Measurements from ENCODE around the gene PFKFB3. TPM values are rescaled to one million over a fixed set of nuclear protein-coding genes. Genes with fewer than 3 reads are reported as not detected.
A peak's percentile ranks its signal among the peaks of the same experiment; 100 is the strongest.

PFKFB3 gene
- total RNA-seq, 1 donor from 2014 or later, result 28.8 TPM

DNA sequence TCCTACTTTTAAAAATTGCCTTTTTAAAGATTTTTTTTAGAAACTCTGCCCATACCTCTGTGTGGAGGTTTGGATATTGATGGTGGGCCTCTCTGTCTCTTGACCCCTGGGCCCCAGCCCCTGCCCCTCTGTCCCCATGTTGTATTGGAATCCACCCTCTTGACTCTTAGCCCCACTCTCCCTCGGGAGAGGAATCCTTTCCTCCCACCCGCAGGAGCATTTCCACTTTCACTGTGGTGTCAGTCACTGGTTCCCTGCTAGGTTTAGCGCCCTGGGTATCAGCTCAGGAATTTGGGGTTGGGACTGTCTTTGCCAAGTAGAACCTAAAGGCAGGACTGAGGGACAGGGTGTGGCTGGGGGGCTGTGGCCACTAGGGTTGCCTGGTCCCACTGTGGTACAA, 10.1 kb downstream of the PFKFB3 start:
- no peak overlapping the region for H3K4me2 ChIP-seq
- DNase-seq (ENCODE audit: low spot score), result no peak
- H3K4me1 Mint-ChIP-seq, result peaks cover 55% of the 10 kb centered on the region
- no peaks in the 10 kb centered on the region for H3K9me3 Mint-ChIP-seq
- H3K79me2 ChIP-seq (ENCODE audit: low read depth), result peaks cover 67% of the 10 kb centered on the region
- no peak overlapping the region for H3K9ac ChIP-seq
- no peaks in the 10 kb centered on the region for H3K9me3 ChIP-seq (ENCODE audit: low read depth)
- peaks cover 34% of the 10 kb centered on the region for H3K36me3 Mint-ChIP-seq
- H3K27ac ChIP-seq, result no peak overlapping the region
- peak overlapping the region; percentile 13 for H3K4me3 Mint-ChIP-seq
- H3K27me3 ChIP-seq, result no peaks in the 10 kb centered on the region
- TF ChIP-seq CTCF (IDR thresholded peaks at IDR 0.05) (no peak), EZH2phosphoT487 (IDR thresholded peaks at IDR 0.05) (no peak), EZH2 (IDR thresholded peaks at IDR 0.05) (no peak)
- no peak overlapping the region for H3K27ac Mint-ChIP-seq
- peaks cover 2% of the 10 kb centered on the region for H3K27me3 Mint-ChIP-seq (ENCODE audit: insufficient read depth, low read depth)
- H2AFZ ChIP-seq (replicated peaks), result no peak overlapping the region
- peaks cover 97% of the 10 kb centered on the region for H4K20me1 ChIP-seq (ENCODE audit: low read depth)
- peaks cover 8% of the 10 kb centered on the region for H3K36me3 ChIP-seq
- peaks cover 14% of the 10 kb centered on the region for H3F3A ChIP-seq (ENCODE audit: low read depth)
- H3K4me1 ChIP-seq, result peaks cover 17% of the 10 kb centered on the region
- H3K4me3 ChIP-seq, result no peak overlapping the region

DNA sequence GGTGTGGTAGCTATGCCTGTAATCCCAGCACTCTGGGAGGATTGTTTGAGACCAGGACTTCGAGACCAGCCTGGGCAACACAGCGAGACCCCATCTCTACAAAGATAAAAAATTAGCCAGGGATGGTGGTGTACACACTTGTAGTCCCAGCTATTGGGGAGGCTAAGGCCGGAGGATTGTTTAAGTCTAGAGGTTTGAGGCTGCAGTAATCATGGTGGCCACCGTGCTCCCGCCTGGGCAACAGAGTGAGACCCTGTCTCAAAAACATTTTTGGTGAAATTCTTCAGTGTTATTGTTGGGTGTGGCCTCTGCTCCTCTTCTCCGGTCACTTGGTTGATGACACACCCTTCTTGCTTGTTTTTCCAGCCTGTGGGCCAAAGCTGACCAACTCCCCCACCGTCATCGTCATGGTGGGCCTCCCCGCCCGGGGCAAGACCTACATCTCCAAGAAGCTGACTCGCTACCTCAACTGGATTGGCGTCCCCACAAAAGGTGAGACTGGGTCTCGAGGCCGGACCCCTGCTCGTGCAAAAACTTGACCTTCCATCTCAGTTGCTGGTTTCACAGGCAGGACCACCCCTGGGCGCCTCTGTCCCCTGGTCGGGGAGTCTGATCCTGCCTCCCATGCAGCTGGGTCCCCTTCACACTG, 10.6 kb downstream of the PFKFB3 start:
- no peaks in the 10 kb centered on the region for H3K9me3 ChIP-seq (ENCODE audit: low read depth)
- TF ChIP-seq EZH2 (IDR thresholded peaks at IDR 0.05) (no peak), EZH2phosphoT487 (IDR thresholded peaks at IDR 0.05) (no peak), CTCF (IDR thresholded peaks at IDR 0.05) (no peak)
- H3K4me3 ChIP-seq, result no peak overlapping the region
- peaks cover 62% of the 10 kb centered on the region for H3K79me2 ChIP-seq (ENCODE audit: low read depth)
- H3K27ac Mint-ChIP-seq, result peak overlapping the region; percentile 50
- peaks cover 11% of the 10 kb centered on the region for H3K36me3 ChIP-seq
- no peaks in the 10 kb centered on the region for H3K9me3 Mint-ChIP-seq
- H3K27ac ChIP-seq, result no peak overlapping the region
- H3K4me2 ChIP-seq, result no peak overlapping the region
- H3K9ac ChIP-seq, result no peak overlapping the region
- H3K27me3 ChIP-seq, result no peaks in the 10 kb centered on the region
- peaks cover 97% of the 10 kb centered on the region for H4K20me1 ChIP-seq (ENCODE audit: low read depth)
- peaks cover 20% of the 10 kb centered on the region for H3F3A ChIP-seq (ENCODE audit: low read depth)
- peaks cover 21% of the 10 kb centered on the region for H3K4me1 ChIP-seq
- no peak overlapping the region for H3K4me3 Mint-ChIP-seq
- H3K27me3 Mint-ChIP-seq (ENCODE audit: insufficient read depth, low read depth), result peaks cover 2% of the 10 kb centered on the region
- H3K36me3 Mint-ChIP-seq, result peaks cover 36% of the 10 kb centered on the region
- H2AFZ ChIP-seq (replicated peaks), result no peak overlapping the region
- H3K4me1 Mint-ChIP-seq, result peaks cover 54% of the 10 kb centered on the region
- DNase-seq (ENCODE audit: low spot score), result no peak

DNA sequence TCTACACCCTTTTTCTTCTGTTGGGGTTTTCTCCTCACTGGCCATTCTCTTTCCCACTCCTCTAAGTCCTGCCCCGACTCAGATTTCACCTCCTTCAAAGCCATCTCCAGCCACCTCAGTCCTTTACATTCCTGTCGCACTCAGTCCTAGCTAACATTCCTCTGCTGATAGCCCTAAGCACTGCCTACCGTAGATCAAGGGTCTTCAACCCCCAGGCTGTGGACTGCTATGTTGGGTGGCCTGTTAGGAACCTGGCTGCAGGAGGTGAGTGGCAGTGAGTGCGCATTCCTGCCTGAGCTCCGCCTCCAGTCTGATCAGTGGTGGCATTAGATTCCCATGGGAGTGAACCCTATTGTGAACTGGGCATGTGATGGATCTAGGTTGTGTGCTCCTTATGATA, 11.2 kb downstream of the PFKFB3 start:
- H4K20me1 ChIP-seq (ENCODE audit: low read depth), result peaks cover 97% of the 10 kb centered on the region
- H3K4me1 ChIP-seq, result peaks cover 25% of the 10 kb centered on the region
- no peak overlapping the region for H2AFZ ChIP-seq (replicated peaks)
- Mint-ChIP-seq H3K27ac (peak overlapping the region; percentile 50), H3K36me3 (peaks cover 39% of the 10 kb centered on the region), H3K4me1 (peaks cover 54% of the 10 kb centered on the region), H3K4me3 (peak overlapping the region; percentile 43), H3K9me3 (no peaks in the 10 kb centered on the region), H3K27me3 (ENCODE audit: insufficient read depth, low read depth) (peaks cover 3% of the 10 kb centered on the region)
- no peak overlapping the region for H3K9ac ChIP-seq
- H3K4me3 ChIP-seq, result no peak overlapping the region
- no peak overlapping the region for H3K4me2 ChIP-seq
- TF ChIP-seq EZH2phosphoT487 (IDR thresholded peaks at IDR 0.05) (no peak), EZH2 (IDR thresholded peaks at IDR 0.05) (no peak), CTCF (IDR thresholded peaks at IDR 0.05) (no peak)
- H3K27ac ChIP-seq, result no peak overlapping the region
- H3K9me3 ChIP-seq (ENCODE audit: low read depth), result no peaks in the 10 kb centered on the region
- H3K79me2 ChIP-seq (ENCODE audit: low read depth), result peaks cover 56% of the 10 kb centered on the region
- peaks cover 25% of the 10 kb centered on the region for H3F3A ChIP-seq (ENCODE audit: low read depth)
- H3K27me3 ChIP-seq, result no peaks in the 10 kb centered on the region
- no peak for DNase-seq (ENCODE audit: low spot score)
- peaks cover 11% of the 10 kb centered on the region for H3K36me3 ChIP-seq

Measured in neural progenitor cell (in vitro differentiated cells).